GM12878 (cell line): ENCODE data around the gene ACTA2. TPM values are rescaled to one million over a fixed set of nuclear protein-coding genes. Genes with fewer than 3 reads are reported as not detected.

ENCODE experiments used
- ATAC-seq: fragments of 200-7000 bp; cut with Tn5 transposase; 3 replicates; pipeline ENCODE4 v1.9.1; 2020; ENCODE audit warnings: mild to moderate bottlenecking, moderate library complexity
- BruUV-seq: library from RNA; stranded (reverse); fragments of 400-500 nt; replicated peaks from 2 replicates; lab custom pipeline; 2021; lab: Mats Ljungman, UMichigan
- CTCF ChIA-PET: fragments of 300-600 bp; sonication (Branson Sonifier 250); formaldehyde crosslinking; extraction: SDS; loops from one replicate; lab custom pipeline; 2021; ENCODE audit warnings: inconsistent platforms; lab: Yijun Ruan, JAX
- POLR2A ChIA-PET: fragments of 350-600 bp; formaldehyde crosslinking; extraction: SDS; loops from one replicate; lab custom pipeline; 2021; ENCODE audit warnings: inconsistent platforms; lab: Charles Lee
- RAD21 ChIA-PET: fragments of 300-600 bp; sonication (Branson Sonifier 250); formaldehyde crosslinking; loops from one replicate; lab custom pipeline; 2023; ENCODE audit warnings: antibody characterized with exemption; ENCODE audit not compliant: unreplicated experiment; lab: Charles Lee
- SMC1A ChIA-PET: fragments of 300-600 bp; sonication (Branson Sonifier 250); formaldehyde crosslinking; loops from one replicate; lab custom pipeline; 2023; ENCODE audit not compliant: unreplicated experiment, uncharacterized antibody; lab: Charles Lee
- DNase-seq: peaks from one replicate; pipeline ENCODE4 v3.0.0-alpha.2; 2011; ENCODE audit warnings: low read depth, low spot score
- FAIRE-seq: peaks from 3 replicates; lab custom pipeline; 2011; peaks lifted over from hg19 to GRCh38; lab: Jason Lieb, UNC
- H2AFZ ChIP-seq: 2 replicates; pipeline ENCODE4 v1.6.0; 2011; ENCODE audit warnings: low read depth, low read length, control low read depth; ENCODE audit not compliant: control insufficient read depth
- H3K27ac ChIP-seq: 2 replicates; pipeline ENCODE4 v1.5.1; 2011; ENCODE audit warnings: control low read depth; ENCODE audit not compliant: control insufficient read depth, insufficient read depth
- H3K27me3 ChIP-seq, 2 experiments: replicated peaks in 1 of 2; 2 replicates each; pipeline versions ENCODE4 v1.6.0 to v1.6.1; 2011; ENCODE audit warnings: low read length in 1 of 2; ENCODE audit not compliant: control insufficient read depth in 2 of 2, insufficient read depth in 2 of 2
- H3K36me3 ChIP-seq, 2 experiments: 2 replicates each; pipeline ENCODE4 v1.5.1; 2011; ENCODE audit warnings: low read length in 1 of 2; ENCODE audit not compliant: control insufficient read depth in 2 of 2, insufficient read depth in 2 of 2
- H3K4me1 ChIP-seq: 2 replicates; pipeline ENCODE4 v1.6.1; 2011; ENCODE audit warnings: mild to moderate bottlenecking, low read length, moderate library complexity, mixed read lengths; ENCODE audit not compliant: control insufficient read depth, insufficient read depth
- H3K4me2 ChIP-seq: 2 replicates; pipeline ENCODE4 v1.6.0; 2011; ENCODE audit warnings: control low read depth; ENCODE audit not compliant: control insufficient read depth, insufficient read depth
- H3K4me3 ChIP-seq: fragments of 200-600 bp; sonication (generic); 2 replicates; pipeline ENCODE4 v1.5.1; 2016
- H3K79me2 ChIP-seq: 2 replicates; pipeline ENCODE4 v1.6.0; 2011; ENCODE audit warnings: low read length; ENCODE audit not compliant: control insufficient read depth, insufficient read depth
- H3K9ac ChIP-seq: 2 replicates; pipeline ENCODE4 v1.8.0; 2011; ENCODE audit warnings: low read length, control low read depth, mixed read lengths; ENCODE audit not compliant: control insufficient read depth, insufficient read depth
- H3K9me3 ChIP-seq: replicated peaks from 3 replicates; pipeline ENCODE4 v1.5.1; 2011; ENCODE audit warnings: mild to moderate bottlenecking, low read length; ENCODE audit not compliant: control insufficient read depth, insufficient read depth
- H4K20me1 ChIP-seq: 2 replicates; pipeline ENCODE4 v1.6.0; 2011; ENCODE audit not compliant: control insufficient read depth, insufficient read depth
- BACH1 ChIP-seq: fragments of 450-650 bp; IDR thresholded peaks from 2 replicates; pipeline ENCODE4 v1.6.1; 2017; ENCODE audit warnings: mild to moderate bottlenecking, borderline replicate concordance
- E2F8 ChIP-seq: fragments of 450-650 bp; IDR thresholded peaks from 2 replicates; pipeline ENCODE4 v1.6.1; 2018; ENCODE audit warnings: mild to moderate bottlenecking, low read depth, moderate library complexity; ENCODE audit not compliant: partially characterized antibody
- RUNX3 ChIP-seq: IDR thresholded peaks from 2 replicates; pipeline ENCODE4 v1.6.1; 2012; ENCODE audit warnings: low read length, inconsistent platforms
- SIN3A ChIP-seq: IDR thresholded peaks from 2 replicates; pipeline ENCODE4 v1.6.1; 2012; ENCODE audit warnings: low read depth, low read length, improper control_type of control experiment
- SUPT20H ChIP-seq: IDR thresholded peaks from 2 replicates; pipeline ENCODE4 v1.6.1; 2011; ENCODE audit warnings: low read depth, mild to moderate bottlenecking, low read length, moderate library complexity, borderline replicate concordance; ENCODE audit not compliant: control insufficient read depth
- TCF7 ChIP-seq: IDR thresholded peaks from 2 replicates; pipeline ENCODE4 v1.6.1; 2014; ENCODE audit warnings: antibody characterized with exemption, borderline replicate concordance
- ZNF207 ChIP-seq: fragments of 450-650 bp; IDR thresholded peaks from 2 replicates; pipeline ENCODE4 v1.6.1; 2014; ENCODE audit warnings: antibody characterized with exemption, mild to moderate bottlenecking, borderline replicate concordance
- ZNF384 ChIP-seq: IDR thresholded peaks from 2 replicates; pipeline ENCODE4 v1.6.1; 2012; ENCODE audit warnings: low read depth, mild to moderate bottlenecking, low read length, improper control_type of control experiment, borderline replicate concordance
- ZNF592 ChIP-seq: fragments of 450-650 bp; IDR thresholded peaks from 2 replicates; pipeline ENCODE4 v1.6.1; 2017; ENCODE audit warnings: mild to moderate bottlenecking, moderate library complexity
- WGBS: methylation state at CpG from one replicate; pipeline ENCODE4 v1.1.6; 2016; ENCODE audit warnings: low lambda C conversion rate; ENCODE audit not compliant: insufficient replicate concordance, insufficient coverage; ENCODE audit errors: missing lambda C conversion rate; 5-methylcytosine and 5-hydroxymethylcytosine counted together
- in situ Hi-C: fragments of 300-500 bp; cut with MboI; formaldehyde crosslinking; loops from 9 replicates; pipeline ENCODE4 v1.14.3; 2018; ENCODE audit warnings: mixed read lengths
- intact Hi-C: fragments of 100-400 bp; cut with micrococcal nuclease; formaldehyde crosslinking; loops from one replicate; pipeline ENCODE4 v1.14.2; 2022; ENCODE audit not compliant: unreplicated experiment
- polyA plus RNA-seq, 11 experiments: library from polyadenylated mRNA; depleted of rRNA in 4 of 11; unstranded in 6 of 11; stranded (reverse) in 5 of 11; fragments of >200 nt; fragmentation: Nextera tagmentation in 4 of 11; fragmentation: Illumina TruSeq in 1 of 11; extraction: Ambion mirVana in 4 of 11; extraction: Trizol in 1 of 11; gene quantifications; 1 replicate in 1 of 11; 2 replicates in 10 of 11; pipeline versions ENCODE4 v1.2.1 to v1.2.3, GENCODE V29; 2011 to 2016; ENCODE audit warnings: inconsistent platforms in 2 of 11, missing spikeins in 2 of 11, low read depth in 1 of 11
- total RNA-seq, 4 experiments: library from RNA; depleted of rRNA in 3 of 4; stranded (reverse); fragments of >200 nt in 3 of 4; fragmentation: Illumina TruSeq in 1 of 4; extraction: Trizol in 1 of 4; gene quantifications; 2 replicates each; pipeline versions ENCODE4 v1.2.1 to v1.2.3, GENCODE V29; 2013 to 2021

Gene ACTA2
- total and polyA plus RNA-seq, 10 of the 15 experiments (the other 5 are each of a cell fraction or from before 2014, with no cell fraction given) = 7.4 to 78.2 (median 32.4) TPM

GRCh38 chr10:89001729-89002072, 49.1 kb upstream of the ACTA2 start (continued):
- TF ChIP-seq E2F8 = no peak
- TF ChIP-seq SUPT20H = no peak
- no peak for TF ChIP-seq SIN3A

GRCh38 chr10:89001024-89001728, 48.6 kb upstream of the ACTA2 start:
- FAIRE-seq = no peak
- ChIA-PET CTCF (interaction anchor here (0.6 to 5.3 kb wide), 10 partner anchors 11 to 165 kb away, joined by 3 to 33 read pairs (median 4); partner anchors contain the start of gene FAS), RAD21 (interaction anchor here (0.7 to 1.8 kb wide), 9 partner anchors 8 to 243 kb away, joined by 3 to 8 read pairs (median 4); partner anchors contain the start of gene FAS), SMC1A (interaction anchor here (0.6 to 9.6 kb wide), 6 partner anchors 8 to 67 kb away, joined by 3 to 76 read pairs (median 4); partner anchors contain the start of gene FAS), POLR2A (interaction anchor here (0.6 to 1.3 kb wide), 5 partner anchors 9 to 351 kb away, joined by 3 to 6 read pairs (median 4); partner anchors contain the start of gene FAS)
- 1% methylated on average over 5 of the region's 5 CpGs for WGBS
- Histone ChIP-seq H3K27ac (peak overlapping the region; percentile 57), H3K4me3 (peak overlapping the region; percentile 6; the same call in 1 of the 2 replicates), H4K20me1 (no peaks in the 10 kb centered on the region; the same call in 1 of the 2 replicates), H3K4me2 (peak overlapping the region; percentile 79), H3K79me2 (peaks cover 80% of the 10 kb centered on the region), H3K9ac (no peak overlapping the region), H3K27me3 (no peaks in the 10 kb centered on the region), H3K9me3 (no peaks in the 10 kb centered on the region), H3K36me3 (peaks cover 0 to 9% of the 10 kb centered on the region in 2 experiments), H3K4me1 (peaks cover 43% of the 10 kb centered on the region), H2AFZ (no peak overlapping the region)
- DNase-seq = no peak
- in situ Hi-C loops = no loop called here
- ATAC-seq = peak; percentile 44
- intact Hi-C loops = no loop called here
- BruUV-seq = no TSS peak
- no peak for TF ChIP-seq BACH1
- TF ChIP-seq ZNF384 = peak; percentile 75
- no peak for TF ChIP-seq TCF7
- no peak for TF ChIP-seq ZNF207
- TF ChIP-seq ZNF592 = no peak
- peak; percentile 46; the same call in 1 of the 2 replicates for TF ChIP-seq RUNX3
